ENCODE measurements around the gene TCEA3.

The TCEA3 gene

GRCh38 chr1:23343221-23344110 lies 81.1 kb downstream of the TCEA3 start:
- Histone ChIP-seq H3K4me2 (ENCODE audit: low read length) (peak overlapping the region; percentile 90), H3K36me3 (replicated peaks; ENCODE audit: low read depth, low read length) (no peaks in the 10 kb centered on the region), H3K9me3 (ENCODE audit: insufficient read depth, low read length) (no peaks in the 10 kb centered on the region), H3K4me3 (ENCODE audit: low read length) (peak overlapping the region; percentile 98), H2AFZ (ENCODE audit: low read depth, low read length) (no peak overlapping the region), H3K27ac (ENCODE audit: low read length) (peak overlapping the region; percentile 76), H4K20me1 (ENCODE audit: insufficient read depth, low read length) (peaks cover 50% of the 10 kb centered on the region), H3K9ac (ENCODE audit: low read length) (peak overlapping the region; percentile 91), H3K27me3 (ENCODE audit: low read depth, low read length) (no peaks in the 10 kb centered on the region), H3K4me1 (ENCODE audit: low read length) (peaks cover 31% of the 10 kb centered on the region), H3K79me2 (ENCODE audit: low read length) (peaks cover 57% of the 10 kb centered on the region)
- TF ChIP-seq, protein P1, sequence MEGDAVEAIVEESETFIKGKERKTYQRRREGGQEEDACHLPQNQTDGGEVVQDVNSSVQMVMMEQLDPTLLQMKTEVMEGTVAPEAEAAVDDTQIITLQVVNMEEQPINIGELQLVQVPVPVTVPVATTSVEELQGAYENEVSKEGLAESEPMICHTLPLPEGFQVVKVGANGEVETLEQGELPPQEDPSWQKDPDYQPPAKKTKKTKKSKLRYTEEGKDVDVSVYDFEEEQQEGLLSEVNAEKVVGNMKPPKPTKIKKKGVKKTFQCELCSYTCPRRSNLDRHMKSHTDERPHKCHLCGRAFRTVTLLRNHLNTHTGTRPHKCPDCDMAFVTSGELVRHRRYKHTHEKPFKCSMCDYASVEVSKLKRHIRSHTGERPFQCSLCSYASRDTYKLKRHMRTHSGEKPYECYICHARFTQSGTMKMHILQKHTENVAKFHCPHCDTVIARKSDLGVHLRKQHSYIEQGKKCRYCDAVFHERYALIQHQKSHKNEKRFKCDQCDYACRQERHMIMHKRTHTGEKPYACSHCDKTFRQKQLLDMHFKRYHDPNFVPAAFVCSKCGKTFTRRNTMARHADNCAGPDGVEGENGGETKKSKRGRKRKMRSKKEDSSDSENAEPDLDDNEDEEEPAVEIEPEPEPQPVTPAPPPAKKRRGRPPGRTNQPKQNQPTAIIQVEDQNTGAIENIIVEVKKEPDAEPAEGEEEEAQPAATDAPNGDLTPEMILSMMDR (IDR thresholded peaks at IDR 0.05; ENCODE audit: low read depth, low read length), result no peak
- TF ChIP-seq EZH2phosphoT487 (IDR thresholded peaks at IDR 0.05; ENCODE audit: low read depth), result no peak

DNA sequence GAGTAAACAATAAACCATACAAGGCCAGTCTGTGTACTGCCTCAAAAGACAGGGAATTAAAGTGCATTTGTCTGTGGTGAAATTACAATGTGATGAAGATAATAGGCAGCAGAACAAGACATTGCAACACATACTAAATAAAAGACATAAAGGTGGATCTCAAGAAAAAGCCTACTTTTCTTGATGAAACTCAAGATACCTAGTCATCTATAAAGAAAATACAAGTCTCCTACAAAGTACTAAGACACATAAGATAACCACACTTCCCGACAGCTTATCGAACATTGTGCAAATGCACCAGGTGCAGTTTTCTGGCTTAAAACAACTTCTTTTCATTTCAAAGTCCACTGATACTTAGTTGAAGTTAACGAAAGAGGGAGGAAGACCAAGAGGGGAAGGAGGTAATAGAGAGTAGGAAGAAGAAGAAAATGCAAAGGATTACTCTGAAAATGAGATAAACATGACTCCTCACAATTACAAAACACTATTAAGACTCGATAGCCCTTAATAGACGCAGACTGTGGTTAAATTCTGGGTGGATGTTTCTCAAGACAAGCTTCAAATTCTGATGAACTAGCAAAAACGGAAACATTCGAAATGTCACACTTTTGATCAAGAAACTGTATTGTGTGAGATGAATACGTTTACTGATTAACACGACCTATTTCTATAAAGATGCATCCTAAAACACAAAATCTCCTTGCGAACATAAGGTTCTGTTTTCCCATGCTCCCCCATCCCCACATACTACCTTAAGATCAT lies 82.4 kb downstream of the TCEA3 start:
- Histone ChIP-seq H3K9me3 (ENCODE audit: insufficient read depth, low read length) (no peaks in the 10 kb centered on the region), H2AFZ (ENCODE audit: low read depth, low read length) (no peak overlapping the region), H3K4me1 (ENCODE audit: low read length) (peaks cover 31% of the 10 kb centered on the region), H3K4me2 (ENCODE audit: low read length) (peak overlapping the region; percentile 90), H3K4me3 (ENCODE audit: low read length) (peak overlapping the region; percentile 98), H3K27me3 (ENCODE audit: low read depth, low read length) (no peaks in the 10 kb centered on the region), H3K9ac (ENCODE audit: low read length) (peak overlapping the region; percentile 91), H3K27ac (ENCODE audit: low read length) (peak overlapping the region; percentile 17; the same call in 1 of the 2 replicates), H4K20me1 (ENCODE audit: insufficient read depth, low read length) (peaks cover 63% of the 10 kb centered on the region), H3K36me3 (replicated peaks; ENCODE audit: low read depth, low read length) (peaks cover 12% of the 10 kb centered on the region), H3K79me2 (ENCODE audit: low read length) (peaks cover 70% of the 10 kb centered on the region)
- TF ChIP-seq EZH2phosphoT487 (IDR thresholded peaks at IDR 0.05; ENCODE audit: low read depth), result no peak
- TF ChIP-seq, protein P1 (IDR thresholded peaks at IDR 0.05; ENCODE audit: low read depth, low read length), result no peak

GRCh38 chr1:23339632-23340031 lies 84.9 kb downstream of the TCEA3 start:
- H3K9me3 ChIP-seq (ENCODE audit: insufficient read depth, low read length), result no peaks in the 10 kb centered on the region
- peaks cover 88% of the 10 kb centered on the region for H3K79me2 ChIP-seq (ENCODE audit: low read length)
- H3K4me1 ChIP-seq (ENCODE audit: low read length), result peaks cover 26% of the 10 kb centered on the region
- no peak overlapping the region for H3K4me3 ChIP-seq (ENCODE audit: low read length)
- peak overlapping the region; percentile 90 for H3K4me2 ChIP-seq (ENCODE audit: low read length)
- H3K27me3 ChIP-seq (ENCODE audit: low read depth, low read length), result no peaks in the 10 kb centered on the region
- H3K36me3 ChIP-seq (replicated peaks; ENCODE audit: low read depth, low read length), result peaks cover 21% of the 10 kb centered on the region
- H2AFZ ChIP-seq (ENCODE audit: low read depth, low read length), result no peak overlapping the region
- TF ChIP-seq, protein P1 (IDR thresholded peaks at IDR 0.05; ENCODE audit: low read depth, low read length), result no peak
- no peak for TF ChIP-seq EZH2phosphoT487 (IDR thresholded peaks at IDR 0.05; ENCODE audit: low read depth)
- peaks cover 73% of the 10 kb centered on the region for H4K20me1 ChIP-seq (ENCODE audit: insufficient read depth, low read length)
- no peak overlapping the region for H3K27ac ChIP-seq (ENCODE audit: low read length)
- no peak overlapping the region for H3K9ac ChIP-seq (ENCODE audit: low read length)

DNA sequence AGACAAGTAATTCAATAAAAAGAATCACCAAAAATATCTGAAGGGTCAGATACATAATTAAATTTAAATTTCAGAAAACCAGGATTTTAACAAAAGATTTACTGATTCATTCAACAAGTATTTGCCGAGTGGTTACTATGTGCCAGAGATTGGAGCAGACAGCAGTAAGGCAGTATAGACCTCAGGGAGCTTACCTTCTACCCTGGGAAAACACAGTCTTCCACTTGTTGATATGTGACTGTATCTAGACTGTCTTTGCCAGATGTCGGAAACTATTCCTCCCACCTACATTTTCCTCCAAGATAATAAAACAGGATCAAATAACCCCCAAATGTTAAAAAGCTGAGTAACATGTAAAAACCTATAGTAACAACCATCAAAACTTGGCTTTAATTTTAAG lies 86.7 kb downstream of the TCEA3 start:
- peaks cover 90% of the 10 kb centered on the region for H3K79me2 ChIP-seq (ENCODE audit: low read length)
- H3K4me2 ChIP-seq (ENCODE audit: low read length), result no peak overlapping the region
- H3K4me1 ChIP-seq (ENCODE audit: low read length), result peaks cover 26% of the 10 kb centered on the region
- H3K9ac ChIP-seq (ENCODE audit: low read length), result no peak overlapping the region
- H4K20me1 ChIP-seq (ENCODE audit: insufficient read depth, low read length), result peaks cover 71% of the 10 kb centered on the region
- no peak overlapping the region for H3K4me3 ChIP-seq (ENCODE audit: low read length)
- H3K9me3 ChIP-seq (ENCODE audit: insufficient read depth, low read length), result no peaks in the 10 kb centered on the region
- H3K27me3 ChIP-seq (ENCODE audit: low read depth, low read length), result no peaks in the 10 kb centered on the region
- no peak overlapping the region for H3K27ac ChIP-seq (ENCODE audit: low read length)
- peaks cover 31% of the 10 kb centered on the region for H3K36me3 ChIP-seq (replicated peaks; ENCODE audit: low read depth, low read length)
- TF ChIP-seq, protein P1 (IDR thresholded peaks at IDR 0.05; ENCODE audit: low read depth, low read length), result no peak
- no peak for TF ChIP-seq EZH2phosphoT487 (IDR thresholded peaks at IDR 0.05; ENCODE audit: low read depth)
- no peak overlapping the region for H2AFZ ChIP-seq (ENCODE audit: low read depth, low read length)
